Body of pancreas (tissue), 4 donors: Measurements from ENCODE around the gene SUMO3. TPM values are rescaled to one million over a fixed set of nuclear protein-coding genes. Genes with fewer than 3 reads are reported as not detected.

ENCODE experiments used
- ATAC-seq: fragments of 150-250 bp; one replicate; pipeline ENCODE4 v1.9.1; 2016
- DNase-seq, 4 donors: peaks; one replicate each; pipeline ENCODE4 v3.0.0-alpha.2; 2019
- H3K27ac ChIP-seq, 4 donors: fragments of 200-600 bp; sonication (generic); 1 replicate in 3 of 4; 2 replicates in 1 of 4; pipeline versions ENCODE4 v1.5.1 to v1.6.1; 2016 to 2019; ENCODE audit warnings: mild to moderate bottlenecking in 1 of 4, mixed read lengths in 1 of 4, moderate library complexity in 1 of 4
- H3K27me3 ChIP-seq, 2 donors: fragments of 200-600 bp; sonication (generic); one replicate each; pipeline ENCODE4 v1.6.0; 2016; ENCODE audit warnings: mild to moderate bottlenecking in 1 of 2
- H3K36me3 ChIP-seq, 2 donors: fragments of 200-600 bp; sonication (generic); replicated peaks in 1 of 2; 2 replicates each; pipeline ENCODE4 v1.5.1; 2016; ENCODE audit warnings: low read depth in 2 of 2; ENCODE audit not compliant: insufficient read depth in 1 of 2
- H3K4me1 ChIP-seq: fragments of 200-600 bp; sonication (generic); one replicate; pipeline ENCODE4 v1.6.0; 2016
- H3K4me3 ChIP-seq, 2 donors: fragments of 200-600 bp; sonication (generic); 1 replicate in 1 of 2; 2 replicates in 1 of 2; pipeline ENCODE4 v1.5.1; 2016 to 2019
- H3K9me3 ChIP-seq, 3 donors: fragments of 200-600 bp; sonication (generic); 1 replicate in 2 of 3; 2 replicates in 1 of 3; pipeline ENCODE4 v1.5.1; 2016
- POLR2A ChIP-seq, 3 donors: fragments of 450-650 bp; IDR thresholded peaks; one replicate each; pipeline ENCODE4 v1.6.1; 2016; ENCODE audit warnings: antibody characterized with exemption in 3 of 3, mild to moderate bottlenecking in 2 of 3
- WGBS, 2 donors: methylation state at CpG; one replicate each; pipeline ENCODE4 v1.1.5; 2017; 5-methylcytosine and 5-hydroxymethylcytosine counted together
- intact Hi-C: fragments of 100-400 bp; cut with DNase I; formaldehyde crosslinking; loops from one replicate; pipeline ENCODE4 v1.15.1; 2023
- total RNA-seq, 2 donors: library from RNA; depleted of rRNA; stranded (reverse); fragments of >200 nt; gene quantifications; one replicate each; pipeline ENCODE4 v1.1.0, GENCODE V29; 2016
- TF ChIP-seq, protein P1 (sequence below), 7 experiments: fragments of 450-650 bp in 4 of 7; fragments of 200-600 bp in 3 of 7; sonication (generic) in 3 of 7; IDR thresholded peaks; one replicate each; pipeline ENCODE4 v1.5.1; 2016 to 2019; ENCODE audit warnings: antibody characterized with exemption in 7 of 7

SUMO3 gene
- total RNA-seq, 2 donors from 2014 or later = 20.4 to 33.2 TPM

DNA sequence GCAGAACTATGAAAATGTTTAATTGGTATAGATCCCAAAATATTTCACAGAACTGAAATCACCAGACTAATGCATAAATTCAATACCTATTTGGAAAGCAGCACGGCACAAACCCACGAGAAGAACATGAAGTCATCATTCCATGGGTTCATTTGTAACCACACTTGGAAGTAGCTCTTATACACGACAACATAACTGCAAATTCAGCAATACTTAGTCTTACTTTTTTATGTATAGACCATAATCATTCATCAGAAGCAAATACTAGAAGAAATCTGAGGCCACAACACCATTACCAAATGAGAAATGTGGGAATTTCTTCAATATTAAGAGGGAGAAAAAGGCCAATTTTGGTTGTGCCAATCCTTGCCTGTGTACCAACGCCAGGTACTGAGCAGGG is 12.0 kb downstream of the SUMO3 start:
- Histone ChIP-seq H3K4me1 (peaks cover 14% of the 10 kb centered on the region), H3K36me3 (peaks cover 0 to 9% of the 10 kb centered on the region in 2 donors), H3K27ac (no peak overlapping the region), H3K27me3 (no peaks in the 10 kb centered on the region), H3K4me3 (no peak overlapping the region), H3K9me3 (no peaks in the 10 kb centered on the region)
- WGBS, 2 donors = 88 to 89% methylated on average over 4 of the region's 4 CpGs
- no peak for ATAC-seq
- TF ChIP-seq POLR2A (IDR thresholded peaks at IDR 0.05) = no peak
- TF ChIP-seq, protein P1, sequence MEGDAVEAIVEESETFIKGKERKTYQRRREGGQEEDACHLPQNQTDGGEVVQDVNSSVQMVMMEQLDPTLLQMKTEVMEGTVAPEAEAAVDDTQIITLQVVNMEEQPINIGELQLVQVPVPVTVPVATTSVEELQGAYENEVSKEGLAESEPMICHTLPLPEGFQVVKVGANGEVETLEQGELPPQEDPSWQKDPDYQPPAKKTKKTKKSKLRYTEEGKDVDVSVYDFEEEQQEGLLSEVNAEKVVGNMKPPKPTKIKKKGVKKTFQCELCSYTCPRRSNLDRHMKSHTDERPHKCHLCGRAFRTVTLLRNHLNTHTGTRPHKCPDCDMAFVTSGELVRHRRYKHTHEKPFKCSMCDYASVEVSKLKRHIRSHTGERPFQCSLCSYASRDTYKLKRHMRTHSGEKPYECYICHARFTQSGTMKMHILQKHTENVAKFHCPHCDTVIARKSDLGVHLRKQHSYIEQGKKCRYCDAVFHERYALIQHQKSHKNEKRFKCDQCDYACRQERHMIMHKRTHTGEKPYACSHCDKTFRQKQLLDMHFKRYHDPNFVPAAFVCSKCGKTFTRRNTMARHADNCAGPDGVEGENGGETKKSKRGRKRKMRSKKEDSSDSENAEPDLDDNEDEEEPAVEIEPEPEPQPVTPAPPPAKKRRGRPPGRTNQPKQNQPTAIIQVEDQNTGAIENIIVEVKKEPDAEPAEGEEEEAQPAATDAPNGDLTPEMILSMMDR (IDR thresholded peaks at IDR 0.05) = no peak
- DNase-seq = no peak
- intact Hi-C loops = loop anchor here (10.0 kb wide), 1 partner anchor 291 kb away; no protein-coding TSS in a partner anchor

DNA sequence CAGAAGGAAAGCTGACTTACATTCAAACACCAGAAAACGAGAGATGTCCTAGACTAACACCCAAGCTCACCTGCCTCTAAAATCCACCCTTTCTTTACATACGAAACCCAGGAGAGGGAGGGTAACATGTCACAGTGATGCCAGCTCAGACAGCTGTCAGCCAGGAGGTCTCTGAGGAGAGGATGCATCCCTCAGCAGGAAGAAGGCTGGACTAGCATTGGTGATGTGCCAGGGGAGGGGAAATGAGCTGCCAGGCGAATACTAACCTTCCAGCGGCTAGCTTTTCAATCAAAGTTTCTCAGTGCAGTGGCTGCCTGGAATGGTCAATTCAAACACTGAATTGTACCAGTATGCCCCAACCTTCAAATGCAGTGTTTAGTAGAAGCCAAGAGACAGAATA is 12.6 kb downstream of the SUMO3 start:
- ATAC-seq = no peak
- 70 to 81% methylated on average over 4 of the region's 4 CpGs for WGBS, 2 donors
- no peaks in the 10 kb centered on the region for H3K27me3 ChIP-seq
- intact Hi-C loops = loop anchor here (10.0 kb wide), 1 partner anchor 290 kb away; no protein-coding TSS in a partner anchor
- H3K4me1 ChIP-seq = peaks cover 20% of the 10 kb centered on the region
- H3K9me3 ChIP-seq = no peaks in the 10 kb centered on the region
- H3K4me3 ChIP-seq = no peak overlapping the region
- peaks cover 0 to 9% of the 10 kb centered on the region in 2 donors for H3K36me3 ChIP-seq
- TF ChIP-seq POLR2A (IDR thresholded peaks at IDR 0.05) = no peak
- TF ChIP-seq, protein P1 (IDR thresholded peaks at IDR 0.05) = no peak
- H3K27ac ChIP-seq = no peak overlapping the region
- DNase-seq = no peak

GRCh38 chr21:44804762-44805161 is 13.1 kb downstream of the SUMO3 start:
- H3K9me3 ChIP-seq = no peaks in the 10 kb centered on the region
- WGBS, 2 donors = 15 to 20% methylated on average over 6 of the region's 6 CpGs
- H3K27me3 ChIP-seq = no peaks in the 10 kb centered on the region
- DNase-seq (no peak), ATAC-seq (no peak)
- TF ChIP-seq POLR2A (IDR thresholded peaks at IDR 0.05) = no peak
- TF ChIP-seq, protein P1 (IDR thresholded peaks at IDR 0.05) = no peak
- H3K4me1 ChIP-seq = peaks cover 25% of the 10 kb centered on the region
- no peak overlapping the region for H3K27ac ChIP-seq
- peaks cover 0 to 9% of the 10 kb centered on the region in 2 donors for H3K36me3 ChIP-seq
- intact Hi-C loops = loop anchor here (10.0 kb wide), 1 partner anchor 290 kb away; no protein-coding TSS in a partner anchor
- H3K4me3 ChIP-seq = no peak overlapping the region

- Histone ChIP-seq H3K27ac (no peak overlapping the region), H3K4me1 (peaks cover 36% of the 10 kb centered on the region), H3K9me3 (no peaks in the 10 kb centered on the region), H3K36me3 (peaks cover 0 to 6% of the 10 kb centered on the region in 2 donors), H3K4me3 (no peak overlapping the region), H3K27me3 (no peaks in the 10 kb centered on the region)
- 61 to 63% methylated on average over 3 of the region's 3 CpGs for WGBS, 2 donors
- no peak for TF ChIP-seq POLR2A (IDR thresholded peaks at IDR 0.05)
- TF ChIP-seq, protein P1 (IDR thresholded peaks at IDR 0.05) = no peak
- no peak for DNase-seq
- no peak for ATAC-seq
- intact Hi-C loops = loop anchor here (10.0 kb wide), 1 partner anchor 289 kb away; no protein-coding TSS in a partner anchor
Measured at GRCh38 chr21:44803651-44804050, 14.2 kb downstream of the SUMO3 start.
